Neural cell (in vitro differentiated cells): ENCODE measurements around the gene ZNF432. TPM values are rescaled to one million over a fixed set of nuclear protein-coding genes. Genes with fewer than 3 reads are reported as not detected.

ENCODE experiments used
- H2AFZ ChIP-seq: fragments of 200-600, 300-800 bp; sonication (generic), shearing (Covaris generic); 2 replicates; pipeline ENCODE4 v1.6.0; 2014; ENCODE audit warnings: low read depth, mild to moderate bottlenecking, antibody characterized with exemption, low read length, moderate library complexity
- H3F3A ChIP-seq: fragments of 200-600 bp; shearing (Covaris generic); 2 replicates; pipeline ENCODE4 v1.6.1; 2016; ENCODE audit warnings: mild to moderate bottlenecking, moderate library complexity, mixed read lengths, antibody characterized with exemption, low read length; ENCODE audit not compliant: insufficient read depth, poor library complexity, severe bottlenecking
- H3K27ac ChIP-seq: fragments of 200-600, 300-800 bp; sonication (generic), shearing (Covaris generic); 2 replicates; pipeline ENCODE4 v1.5.1; 2014; ENCODE audit warnings: mild to moderate bottlenecking, low read length, moderate library complexity
- H3K27me3 ChIP-seq: fragments of 300-800, 200-600 bp; sonication (generic), shearing (Covaris generic); 2 replicates; pipeline ENCODE4 v1.6.0; 2014; ENCODE audit warnings: mild to moderate bottlenecking, low read depth, low read length, moderate library complexity; ENCODE audit not compliant: insufficient read depth
- H3K36me3 ChIP-seq: fragments of 300-800, 200-600 bp; sonication (generic), shearing (Covaris generic); 2 replicates; pipeline ENCODE4 v1.5.1; 2014; ENCODE audit warnings: mild to moderate bottlenecking, antibody characterized with exemption, low read length, moderate library complexity; ENCODE audit not compliant: insufficient read depth
- H3K4me2 ChIP-seq: fragments of 300-800, 200-600 bp; sonication (generic), shearing (Covaris generic); 2 replicates; pipeline ENCODE4 v1.6.0; 2014; ENCODE audit warnings: mild to moderate bottlenecking, low read length
- H3K4me3 ChIP-seq: fragments of 300-800, 200-600 bp; sonication (generic), shearing (Covaris generic); 2 replicates; pipeline ENCODE4 v1.5.1; 2014; ENCODE audit warnings: mild to moderate bottlenecking, low read length, moderate library complexity
- H3K79me2 ChIP-seq: fragments of 200-600 bp; shearing (Covaris generic); replicated peaks from 2 replicates; pipeline ENCODE4 v1.6.0; 2014; ENCODE audit warnings: mild to moderate bottlenecking, low read length, moderate library complexity; ENCODE audit not compliant: insufficient read depth
- H3K9ac ChIP-seq: fragments of 300-800, 200-600 bp; sonication (generic), shearing (Covaris generic); 2 replicates; pipeline ENCODE4 v1.6.1; 2016; ENCODE audit warnings: mild to moderate bottlenecking, low read length, mixed read lengths
- H3K9me2 ChIP-seq: fragments of 200-600 bp; shearing (Covaris generic); 2 replicates; pipeline ENCODE4 v1.6.1; 2016; ENCODE audit warnings: mild to moderate bottlenecking, low read length, mixed read lengths; ENCODE audit not compliant: insufficient read depth
- H3K9me3 ChIP-seq: fragments of 200-600, 300-800 bp; sonication (generic), shearing (Covaris generic); 2 replicates; pipeline ENCODE4 v1.6.1; 2016; ENCODE audit warnings: mild to moderate bottlenecking, mixed run types, low read length, moderate library complexity, mixed read lengths
- H4K20me1 ChIP-seq: fragments of 200-600 bp; shearing (Covaris generic); 2 replicates; pipeline ENCODE4 v1.6.1; 2016; ENCODE audit warnings: mild to moderate bottlenecking, mixed run types; ENCODE audit not compliant: insufficient read depth
- EP300 ChIP-seq: fragments of 450-650 bp; conservative IDR thresholded peaks from 2 replicates; pipeline ENCODE4 v1.6.1; 2014; ENCODE audit warnings: antibody characterized with exemption, mild to moderate bottlenecking, moderate library complexity; ENCODE audit not compliant: poor library complexity, severe bottlenecking
- EZH2 ChIP-seq: fragments of 200-600, 300-800 bp; shearing (Covaris generic), sonication (generic); IDR thresholded peaks from 2 replicates; pipeline ENCODE4 v1.6.1; 2014; ENCODE audit warnings: antibody characterized with exemption, low read length, borderline replicate concordance, mild to moderate bottlenecking; ENCODE audit not compliant: insufficient read depth, poor library complexity, severe bottlenecking
- MXI1 ChIP-seq: fragments of 450-650 bp; conservative IDR thresholded peaks from 2 replicates; pipeline ENCODE4 v1.6.1; 2014; ENCODE audit warnings: antibody characterized with exemption, mild to moderate bottlenecking; ENCODE audit not compliant: poor library complexity, severe bottlenecking
- POLR2AphosphoS5 ChIP-seq: IDR thresholded peaks from 2 replicates; pipeline ENCODE4 v1.6.1; 2012
- RAD21 ChIP-seq: fragments of 450-650 bp; conservative IDR thresholded peaks from 2 replicates; pipeline ENCODE4 v1.6.1; 2014; ENCODE audit warnings: antibody characterized with exemption, mild to moderate bottlenecking, moderate library complexity
- SMC3 ChIP-seq: fragments of 450-650 bp; conservative IDR thresholded peaks from 2 replicates; pipeline ENCODE4 v1.6.1; 2014; ENCODE audit warnings: antibody characterized with exemption, mild to moderate bottlenecking, moderate library complexity; ENCODE audit not compliant: poor library complexity
- TAF1 ChIP-seq: IDR thresholded peaks from 2 replicates; pipeline ENCODE4 v1.6.1; 2012; ENCODE audit warnings: low read depth
- polyA plus RNA-seq: library from polyadenylated mRNA; depleted of rRNA; stranded (reverse); fragments of >200 nt; gene quantifications from 2 replicates; pipeline ENCODE4 v1.2.3, GENCODE V29; 2014
- TF ChIP-seq, protein P1 (sequence below): IDR thresholded peaks from 2 replicates; pipeline ENCODE4 v1.6.1; 2012; ENCODE audit warnings: borderline replicate concordance
- TF ChIP-seq, protein P2 (sequence below): fragments of 450-650 bp; IDR thresholded peaks from 2 replicates; pipeline ENCODE4 v1.5.1; 2014; ENCODE audit warnings: antibody characterized with exemption, mild to moderate bottlenecking, moderate library complexity; ENCODE audit not compliant: poor library complexity, severe bottlenecking

ZNF432 gene
- polyA plus RNA-seq, 1 donor from 2014 or later = 48.6 TPM

DNA sequence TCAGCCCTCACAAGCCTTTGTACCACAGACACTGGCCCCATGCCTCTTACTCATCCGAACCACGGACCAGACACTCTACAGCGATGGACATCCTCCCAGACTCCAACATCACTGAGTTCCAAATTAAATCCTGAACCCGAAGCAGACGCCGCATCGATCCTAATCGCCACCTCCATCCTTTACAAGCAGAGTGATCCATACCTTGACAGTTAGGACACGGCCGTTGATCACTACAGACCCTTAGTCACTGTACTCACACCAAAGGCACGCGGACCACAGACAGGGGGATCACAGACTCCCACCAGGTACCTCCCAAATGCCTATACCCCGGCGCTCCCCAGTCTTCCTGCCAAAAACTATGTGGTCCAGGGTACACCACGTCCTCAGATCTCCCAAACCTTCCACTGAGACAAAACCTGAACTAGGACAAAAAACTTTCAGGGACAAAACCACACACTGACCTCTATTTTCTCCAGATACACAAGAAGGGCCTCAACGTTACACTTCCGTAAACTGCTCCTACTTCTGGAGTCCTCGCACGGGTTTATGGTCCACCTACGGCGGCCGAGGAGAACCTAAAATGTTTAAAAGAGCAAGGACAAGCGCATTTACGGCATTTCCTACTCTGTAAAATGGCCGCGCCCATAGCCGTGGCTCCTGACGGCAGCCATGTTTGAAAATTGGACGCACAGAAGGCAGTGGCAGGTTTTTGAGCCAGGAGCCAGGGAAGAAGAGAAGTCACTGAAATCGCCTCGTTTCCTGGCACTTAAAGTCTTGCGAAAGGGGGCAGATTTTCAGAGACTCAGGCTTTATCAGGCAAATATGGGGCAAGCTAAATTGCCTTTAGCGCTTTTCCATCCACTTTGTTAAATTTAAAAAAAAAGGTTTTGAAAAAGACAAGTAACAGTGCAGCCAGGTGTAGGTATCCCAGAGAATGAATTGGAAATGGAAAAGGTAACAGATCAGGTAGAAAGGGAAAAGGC is 62.0 kb downstream of the ZNF432 start, which contains the start of gene ZNF350:
Gene ZNF350 (minus strand): TSS at position 532 of the 983 bp plus-strand sequence. CDS start 12,480 bp downstream, outside the sequence.
- H3K27ac ChIP-seq = peak within 1 kb of the TSS; percentile 34
- H3K9me2 ChIP-seq = no peaks in the 10 kb centered on the region
- H3K9me3 ChIP-seq = peaks cover 10% of the 10 kb centered on the region
- H3K79me2 ChIP-seq = peaks cover 37% of the 10 kb centered on the region
- H2AFZ ChIP-seq = peak within 1 kb of the TSS; percentile 89
- peak within 1 kb of the TSS; percentile 75 for H3K9ac ChIP-seq
- TF ChIP-seq TAF1 (no peak), SMC3 (peak; percentile 36), EZH2 (no peak), MXI1 (peak; percentile 82), POLR2AphosphoS5 (peak; percentile 42), EP300 (no peak), RAD21 (peak; percentile 17)
- TF ChIP-seq, protein P1, sequence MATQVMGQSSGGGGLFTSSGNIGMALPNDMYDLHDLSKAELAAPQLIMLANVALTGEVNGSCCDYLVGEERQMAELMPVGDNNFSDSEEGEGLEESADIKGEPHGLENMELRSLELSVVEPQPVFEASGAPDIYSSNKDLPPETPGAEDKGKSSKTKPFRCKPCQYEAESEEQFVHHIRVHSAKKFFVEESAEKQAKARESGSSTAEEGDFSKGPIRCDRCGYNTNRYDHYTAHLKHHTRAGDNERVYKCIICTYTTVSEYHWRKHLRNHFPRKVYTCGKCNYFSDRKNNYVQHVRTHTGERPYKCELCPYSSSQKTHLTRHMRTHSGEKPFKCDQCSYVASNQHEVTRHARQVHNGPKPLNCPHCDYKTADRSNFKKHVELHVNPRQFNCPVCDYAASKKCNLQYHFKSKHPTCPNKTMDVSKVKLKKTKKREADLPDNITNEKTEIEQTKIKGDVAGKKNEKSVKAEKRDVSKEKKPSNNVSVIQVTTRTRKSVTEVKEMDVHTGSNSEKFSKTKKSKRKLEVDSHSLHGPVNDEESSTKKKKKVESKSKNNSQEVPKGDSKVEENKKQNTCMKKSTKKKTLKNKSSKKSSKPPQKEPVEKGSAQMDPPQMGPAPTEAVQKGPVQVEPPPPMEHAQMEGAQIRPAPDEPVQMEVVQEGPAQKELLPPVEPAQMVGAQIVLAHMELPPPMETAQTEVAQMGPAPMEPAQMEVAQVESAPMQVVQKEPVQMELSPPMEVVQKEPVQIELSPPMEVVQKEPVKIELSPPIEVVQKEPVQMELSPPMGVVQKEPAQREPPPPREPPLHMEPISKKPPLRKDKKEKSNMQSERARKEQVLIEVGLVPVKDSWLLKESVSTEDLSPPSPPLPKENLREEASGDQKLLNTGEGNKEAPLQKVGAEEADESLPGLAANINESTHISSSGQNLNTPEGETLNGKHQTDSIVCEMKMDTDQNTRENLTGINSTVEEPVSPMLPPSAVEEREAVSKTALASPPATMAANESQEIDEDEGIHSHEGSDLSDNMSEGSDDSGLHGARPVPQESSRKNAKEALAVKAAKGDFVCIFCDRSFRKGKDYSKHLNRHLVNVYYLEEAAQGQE = no peak
- TF ChIP-seq, protein P2, sequence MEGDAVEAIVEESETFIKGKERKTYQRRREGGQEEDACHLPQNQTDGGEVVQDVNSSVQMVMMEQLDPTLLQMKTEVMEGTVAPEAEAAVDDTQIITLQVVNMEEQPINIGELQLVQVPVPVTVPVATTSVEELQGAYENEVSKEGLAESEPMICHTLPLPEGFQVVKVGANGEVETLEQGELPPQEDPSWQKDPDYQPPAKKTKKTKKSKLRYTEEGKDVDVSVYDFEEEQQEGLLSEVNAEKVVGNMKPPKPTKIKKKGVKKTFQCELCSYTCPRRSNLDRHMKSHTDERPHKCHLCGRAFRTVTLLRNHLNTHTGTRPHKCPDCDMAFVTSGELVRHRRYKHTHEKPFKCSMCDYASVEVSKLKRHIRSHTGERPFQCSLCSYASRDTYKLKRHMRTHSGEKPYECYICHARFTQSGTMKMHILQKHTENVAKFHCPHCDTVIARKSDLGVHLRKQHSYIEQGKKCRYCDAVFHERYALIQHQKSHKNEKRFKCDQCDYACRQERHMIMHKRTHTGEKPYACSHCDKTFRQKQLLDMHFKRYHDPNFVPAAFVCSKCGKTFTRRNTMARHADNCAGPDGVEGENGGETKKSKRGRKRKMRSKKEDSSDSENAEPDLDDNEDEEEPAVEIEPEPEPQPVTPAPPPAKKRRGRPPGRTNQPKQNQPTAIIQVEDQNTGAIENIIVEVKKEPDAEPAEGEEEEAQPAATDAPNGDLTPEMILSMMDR = peak; percentile 30
- H4K20me1 ChIP-seq = no peaks in the 10 kb centered on the region
- H3K4me2 ChIP-seq = no peak within 1 kb of the TSS
- peaks cover 6% of the 10 kb centered on the region for H3K36me3 ChIP-seq
- H3K4me3 ChIP-seq = peak within 1 kb of the TSS; percentile 85
- H3F3A ChIP-seq = no peaks in the 10 kb centered on the region
- H3K27me3 ChIP-seq = no peaks in the 10 kb centered on the region

DNA sequence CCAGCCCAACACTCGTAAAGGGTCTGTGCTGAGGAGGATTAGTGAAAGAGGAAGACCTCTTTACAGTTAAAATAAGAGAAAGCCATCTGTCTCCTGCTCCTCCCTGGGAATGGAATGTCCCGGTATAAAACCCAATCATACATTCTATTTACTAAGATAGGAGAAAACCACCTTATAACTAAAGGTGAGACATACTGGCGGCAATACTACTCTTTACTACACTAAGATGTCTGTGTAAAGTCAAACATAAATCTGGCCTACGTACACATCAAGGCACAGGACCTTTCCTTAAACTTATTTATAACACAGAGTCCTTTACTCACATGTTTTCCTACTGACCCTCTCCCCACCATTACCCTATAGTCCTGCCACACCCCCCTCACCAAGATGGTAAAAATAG is 65.3 kb downstream of the ZNF432 start:
- Histone ChIP-seq H3K9me3 (peaks cover 9% of the 10 kb centered on the region), H4K20me1 (no peaks in the 10 kb centered on the region), H3K4me3 (no peak overlapping the region), H3K79me2 (peaks cover 45% of the 10 kb centered on the region), H3K9me2 (no peaks in the 10 kb centered on the region), H3K27me3 (no peaks in the 10 kb centered on the region), H3K4me2 (no peak overlapping the region), H2AFZ (no peak overlapping the region), H3K36me3 (no peaks in the 10 kb centered on the region), H3K9ac (no peak overlapping the region), H3F3A (no peaks in the 10 kb centered on the region), H3K27ac (no peak overlapping the region)
- TF ChIP-seq SMC3 = no peak
- TF ChIP-seq, protein P1 = no peak
- TF ChIP-seq EZH2 = no peak
- TF ChIP-seq RAD21 = no peak
- TF ChIP-seq MXI1 = no peak
- TF ChIP-seq, protein P2 = no peak
- TF ChIP-seq EP300 = no peak
- no peak for TF ChIP-seq TAF1
- TF ChIP-seq POLR2AphosphoS5 = no peak
